GM19328 (cell line): ENCODE results near the gene LIPC.

Experiments used
- ATAC-seq: cut with Tn5 transposase; IDR thresholded peaks from one replicate; pipeline ENCODE4 v1.9.1; 2021; ENCODE audit warnings: mild to moderate bottlenecking, moderate library complexity; ENCODE audit not compliant: unreplicated experiment

Gene LIPC

GRCh38 chr15:58453931-58454793 is 22.4 kb downstream of the LIPC start:
- no peak for ATAC-seq

GRCh38 chr15:58454950-58455401 is 23.2 kb downstream of the LIPC start:
- ATAC-seq, result no peak

GRCh38 chr15:58457466-58457965 is 25.7 kb downstream of the LIPC start:
- no peak for ATAC-seq

GRCh38 chr15:58458076-58458475 is 26.3 kb downstream of the LIPC start:
- ATAC-seq, result no peak

- ATAC-seq, result no peak
These were observed 27.3 kb downstream of the LIPC start for GRCh38 chr15:58459045-58459444.

- ATAC-seq, result no peak
These were observed 27.8 kb downstream of the LIPC start for GRCh38 chr15:58459560-58459959.

GRCh38 chr15:58460116-58460790 is 28.5 kb downstream of the LIPC start:
- no peak for ATAC-seq

- ATAC-seq, result no peak
These were observed 29.1 kb downstream of the LIPC start for GRCh38 chr15:58460872-58461271.

- ATAC-seq, result no peak
These were observed 30.8 kb downstream of the LIPC start for GRCh38 chr15:58462547-58462946.

- ATAC-seq, result no peak
These were observed 31.3 kb downstream of the LIPC start for GRCh38 chr15:58462973-58463663.

GRCh38 chr15:58463815-58464650 is 32.2 kb downstream of the LIPC start:
- no peak for ATAC-seq

GRCh38 chr15:58465070-58465469 is 33.3 kb downstream of the LIPC start:
- no peak for ATAC-seq

GRCh38 chr15:58465866-58466517 is 34.2 kb downstream of the LIPC start:
- ATAC-seq, result no peak

- no peak for ATAC-seq
These were observed 34.8 kb downstream of the LIPC start for GRCh38 chr15:58466566-58466965.

- ATAC-seq, result no peak
These were observed 35.4 kb downstream of the LIPC start for GRCh38 chr15:58467121-58467721.

GRCh38 chr15:58467722-58468423 is 36.1 kb downstream of the LIPC start:
- ATAC-seq, result no peak

GRCh38 chr15:58469432-58470353 is 37.9 kb downstream of the LIPC start:
- ATAC-seq, result no peak

- ATAC-seq, result no peak
These were observed 39.6 kb downstream of the LIPC start for GRCh38 chr15:58471348-58471747.
